Measurements from ENCODE around the gene ALCAM. TPM values are rescaled to one million over a fixed set of nuclear protein-coding genes. Genes with fewer than 3 reads are reported as not detected.

The ALCAM gene
- total RNA-seq, 2 experiments from 2014 or later = 1.6 to 1.9 TPM

GRCh38 chr3:105362021-105362665, 4.6 kb upstream of the ALCAM start:
- Histone ChIP-seq H3K27ac (ENCODE audit: low read depth in 1 of 2, low read length in 2 of 2) (no peak overlapping the region), H3K9me3 (ENCODE audit: control insufficient read depth in 1 of 2, insufficient read depth in 1 of 2, low read length in 2 of 2) (no peaks in the 10 kb centered on the region), H3K4me1 (ENCODE audit: insufficient read depth, low read length) (peaks cover 17% of the 10 kb centered on the region), H3K4me3 (ENCODE audit: low read length) (no peak overlapping the region), H3K36me3 (ENCODE audit: insufficient read depth, low read length) (no peaks in the 10 kb centered on the region), H3K27me3 (ENCODE audit: control insufficient read depth in 1 of 2, insufficient read depth in 2 of 2, low read length in 2 of 2) (peaks cover 0 to 15% of the 10 kb centered on the region in 2 experiments)
- Mint-ChIP-seq H3K27me3 (peaks cover 38% of the 10 kb centered on the region), H3K36me3 (ENCODE audit: low read depth) (no peaks in the 10 kb centered on the region), H3K4me1 (ENCODE audit: low read depth) (peaks cover 13% of the 10 kb centered on the region), H3K9me3 (no peaks in the 10 kb centered on the region), H3K27ac (no peak overlapping the region), H3K4me3 (no peak overlapping the region)
- ChIA-PET POLR2A (no interaction called here), CTCF (no interaction called here)
- no peak for TF ChIP-seq CTCF (IDR thresholded peaks at IDR 0.05)
- intact Hi-C loops (cut with DNase I, micrococcal nuclease) = loop anchor here in 1 of 2 experiments (10.0 kb wide), 2 partner anchors 757 to 797 kb away; no protein-coding TSS in a partner anchor
- ATAC-seq (ENCODE audit: poor library complexity) = no peak
- no peak for DNase-seq

GRCh38 chr3:105364128-105364527, 2.6 kb upstream of the ALCAM start:
- H3K9me3 ChIP-seq (ENCODE audit: control insufficient read depth in 1 of 2, insufficient read depth in 1 of 2, low read length in 2 of 2) = no peaks in the 10 kb centered on the region
- Mint-ChIP-seq H3K36me3 (ENCODE audit: low read depth) (peaks cover 12% of the 10 kb centered on the region), H3K27ac (no peak overlapping the region), H3K4me3 (no peak overlapping the region), H3K9me3 (no peaks in the 10 kb centered on the region), H3K27me3 (peaks cover 37% of the 10 kb centered on the region), H3K4me1 (ENCODE audit: low read depth) (peaks cover 26% of the 10 kb centered on the region)
- no peak overlapping the region for H3K4me3 ChIP-seq (ENCODE audit: low read length)
- ChIA-PET POLR2A (no interaction called here), CTCF (no interaction called here)
- peaks cover 0 to 15% of the 10 kb centered on the region in 2 experiments for H3K27me3 ChIP-seq (ENCODE audit: control insufficient read depth in 1 of 2, insufficient read depth in 2 of 2, low read length in 2 of 2)
- intact Hi-C loops (cut with DNase I, micrococcal nuclease) = loop anchor here in 1 of 2 experiments (10.0 kb wide), 2 partner anchors 759 to 799 kb away; no protein-coding TSS in a partner anchor
- no peak overlapping the region for H3K27ac ChIP-seq (ENCODE audit: low read depth in 1 of 2, low read length in 2 of 2)
- DNase-seq (no peak), ATAC-seq (ENCODE audit: poor library complexity) (no peak)
- H3K36me3 ChIP-seq (ENCODE audit: insufficient read depth, low read length) = no peaks in the 10 kb centered on the region
- peaks cover 35% of the 10 kb centered on the region for H3K4me1 ChIP-seq (ENCODE audit: insufficient read depth, low read length)
- no peak for TF ChIP-seq CTCF (IDR thresholded peaks at IDR 0.05)

GRCh38 chr3:105365081-105365390, 1.7 kb upstream of the ALCAM start:
- DNase-seq = no peak
- Mint-ChIP-seq H3K27ac (no peak overlapping the region), H3K9me3 (no peaks in the 10 kb centered on the region), H3K4me1 (ENCODE audit: low read depth) (peaks cover 32% of the 10 kb centered on the region), H3K4me3 (peak overlapping the region; percentile 91), H3K27me3 (peaks cover 37% of the 10 kb centered on the region), H3K36me3 (ENCODE audit: low read depth) (peaks cover 12% of the 10 kb centered on the region)
- Histone ChIP-seq H3K36me3 (ENCODE audit: insufficient read depth, low read length) (no peaks in the 10 kb centered on the region), H3K27ac (ENCODE audit: low read depth in 1 of 2, low read length in 2 of 2) (no peak overlapping the region), H3K9me3 (ENCODE audit: control insufficient read depth in 1 of 2, insufficient read depth in 1 of 2, low read length in 2 of 2) (no peaks in the 10 kb centered on the region), H3K4me1 (ENCODE audit: insufficient read depth, low read length) (peaks cover 38% of the 10 kb centered on the region), H3K4me3 (ENCODE audit: low read length) (no peak overlapping the region), H3K27me3 (ENCODE audit: control insufficient read depth in 1 of 2, insufficient read depth in 2 of 2, low read length in 2 of 2) (peaks cover 0 to 15% of the 10 kb centered on the region in 2 experiments)
- POLR2A ChIA-PET = no interaction called here
- CTCF ChIA-PET = no interaction called here
- no peak for TF ChIP-seq CTCF (IDR thresholded peaks at IDR 0.05)
- ATAC-seq (ENCODE audit: poor library complexity) = no peak
- intact Hi-C loops (cut with DNase I, micrococcal nuclease) = loop anchor here in 1 of 2 experiments (10.0 kb wide), 2 partner anchors 760 to 800 kb away; no protein-coding TSS in a partner anchor
